Left lung (tissue), 14 donors: ENCODE data around the gene CCDC180. TPM values are rescaled to one million over a fixed set of nuclear protein-coding genes. Genes with fewer than 3 reads are reported as not detected.
"Not testable (repeated sequence)": the region's sequence is repeated elsewhere in the genome, so short reads cannot be mapped to it uniquely, and the experiment has no call there.

Experiments
- ATAC-seq: fragments of 200-7000 bp; cut with Tn5 transposase; one replicate; pipeline ENCODE4 v1.9.1; 2020; ENCODE audit warnings: moderate library complexity
- DNase-seq, 4 donors: peaks; one replicate each; pipeline ENCODE4 v3.0.0-alpha.2; 2013 to 2020
- H3K27ac ChIP-seq, 2 donors: fragments of 200-600 bp; sonication (generic) in 1 of 2; one replicate each; pipeline versions ENCODE4 v1.5.0 to v1.8.0; 2020 to 2021
- H3K27me3 ChIP-seq, 2 donors: fragments of 200-600 bp; sonication (generic) in 1 of 2; one replicate each; pipeline versions ENCODE4 v1.5.0 to v1.8.0; 2020 to 2021
- H3K36me3 ChIP-seq, 2 donors: fragments of 200-600 bp; sonication (generic) in 1 of 2; one replicate each; pipeline versions ENCODE4 v1.5.0 to v1.8.0; 2020 to 2021
- H3K4me1 ChIP-seq, 2 donors: fragments of 200-600 bp; one replicate each; pipeline ENCODE4 v1.8.0; 2021
- H3K4me3 ChIP-seq, 2 donors: fragments of 200-600 bp; sonication (generic) in 1 of 2; one replicate each; pipeline versions ENCODE4 v1.5.0 to v1.8.0; 2020 to 2021; ENCODE audit warnings: mild to moderate bottlenecking in 1 of 2
- H3K9me3 ChIP-seq, 2 donors: fragments of 200-600 bp; sonication (generic) in 1 of 2; one replicate each; pipeline versions ENCODE4 v1.5.0 to v1.8.0; 2020 to 2021
- intact Hi-C, 2 donors: fragments of 100-400 bp; cut with DNase I; formaldehyde crosslinking; loops; one replicate each; pipeline versions ENCODE4 v1.11.2 to v1.14.2; 2022
- long read RNA-seq, 12 donors: library from polyadenylated mRNA in 2 of 12; unstranded in 2 of 12; transcript quantifications; one replicate each; pipeline ENCODE4 v2.0.0 and lab custom pipeline, GENCODE V29; 2019 to 2026
- polyA plus RNA-seq, 6 donors: library from polyadenylated mRNA; unstranded; fragments of 120-200 nt; gene quantifications; one replicate each; pipeline ENCODE4 v1.2.1, GENCODE V29; 2013; ENCODE audit not compliant: insufficient read length in 6 of 6
- total RNA-seq, 2 donors: library from RNA; stranded (reverse); fragmentation: NEBNext Ultra II Directional; extraction: Animal tissue kit (Norgen Biotek cat#: 25700); gene quantifications; one replicate each; pipeline ENCODE4 v1.2.1, GENCODE V29; 2021
- TF ChIP-seq, protein P1 (sequence below), 2 donors: fragments of 200-600 bp; sonication (generic) in 1 of 2; IDR thresholded peaks; one replicate each; pipeline versions ENCODE4 v1.5.0 to v1.8.0; 2021; ENCODE audit warnings: antibody characterized with exemption in 2 of 2
- donor health status: DM: no; HTN: yes; CAD: no.
- donor health status: DM: no; HTN: no; CAD: no.

The CCDC180 gene
- 1 to 10 TPM; 2.7 to 5.1 TPM for total RNA-seq
- polyA plus RNA-seq, result 10 to 100 TPM; 20.6 to 29.9 (median 27.5) TPM
- long read RNA-seq, donor 1, partial matches to known transcripts, result 0 of 5 reads
- long read RNA-seq, donor 1, other reads (novel, unspliced or antisense), result 0 of 5 reads
- long read RNA-seq, donor 2, partial matches to known transcripts, result 0 of 2 reads
- long read RNA-seq, donor 2, other reads (novel, unspliced or antisense), result 0 of 2 reads
- long read RNA-seq, donor 3, result 0 reads
- long read RNA-seq, donor 4, result 0 reads
- long read RNA-seq, donor 5, partial matches to known transcripts, result 0 of 2 reads
- long read RNA-seq, donor 5, other reads (novel, unspliced or antisense), result 0 of 2 reads
- long read RNA-seq, donor 6, partial matches to known transcripts, result 0 of 2 reads
- long read RNA-seq, donor 6, other reads (novel, unspliced or antisense), result 0 of 2 reads
- long read RNA-seq, donor 7, partial matches to known transcripts, result 0 of 2 reads
- long read RNA-seq, donor 7, other reads (novel, unspliced or antisense), result 0 of 2 reads
- long read RNA-seq, donor 8, partial matches to known transcripts, result 0 of 2 reads
- long read RNA-seq, donor 8, other reads (novel, unspliced or antisense), result 0 of 2 reads
- long read RNA-seq, donor 9, result 0 reads
- long read RNA-seq, donor 10, result 0 reads
- long read RNA-seq, donor 11, partial matches to known transcripts, result 0 of 1 reads
- long read RNA-seq, donor 11, other reads (novel, unspliced or antisense), result 0 of 1 reads
- long read RNA-seq, donor 12, partial matches to known transcripts, result 0 of 2 reads
- long read RNA-seq, donor 12, other reads (novel, unspliced or antisense), result 0 of 2 reads

DNA sequence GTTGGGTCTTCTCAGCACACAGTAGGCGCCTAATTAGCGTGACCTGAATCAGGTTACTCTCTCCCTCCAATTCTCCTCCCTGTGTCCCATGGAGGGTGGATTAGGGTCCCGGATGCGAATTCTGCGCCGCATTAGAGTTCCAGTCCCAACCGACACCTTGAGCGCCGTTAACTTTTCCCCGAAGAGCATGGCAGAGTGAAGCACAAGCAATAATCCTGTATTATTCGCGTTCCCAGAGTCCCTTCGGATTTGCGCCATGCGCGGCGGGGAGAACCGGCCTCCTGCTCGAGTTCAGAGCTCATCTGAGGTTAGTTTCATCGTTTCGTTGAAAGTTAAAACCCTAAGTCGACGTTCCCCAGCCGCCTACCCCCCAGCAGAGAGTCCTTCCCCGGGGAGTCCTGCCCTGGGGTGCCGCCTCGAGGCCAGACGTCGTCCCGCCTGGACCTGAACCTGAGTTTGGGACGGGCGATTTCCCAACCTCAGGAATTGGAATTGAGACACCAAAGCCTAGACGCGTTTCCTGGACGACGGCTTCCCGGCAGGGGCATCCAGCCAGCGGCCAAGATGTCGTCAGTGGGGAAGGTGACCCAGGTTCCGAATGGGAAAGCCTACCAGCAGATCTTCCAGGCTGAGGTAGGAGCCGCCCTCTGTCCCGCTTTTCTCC, at the start of gene CCDC180:
Gene CCDC180 (plus strand): TSS at position 160 of the 664 bp plus-strand sequence. CDS start 405 bp downstream, at position 565.
- DNase-seq (peak in 1 of 4 donors; percentile 53), ATAC-seq (peak; percentile 41)
- no peaks in the 10 kb centered on the region for H3K4me1 ChIP-seq
- intact Hi-C loops, result no loop called here
- no peak within 1 kb of the TSS for H3K4me3 ChIP-seq
- H3K27me3 ChIP-seq, result no peaks in the 10 kb centered on the region
- no peak within 1 kb of the TSS for H3K27ac ChIP-seq
- TF ChIP-seq, protein P1, sequence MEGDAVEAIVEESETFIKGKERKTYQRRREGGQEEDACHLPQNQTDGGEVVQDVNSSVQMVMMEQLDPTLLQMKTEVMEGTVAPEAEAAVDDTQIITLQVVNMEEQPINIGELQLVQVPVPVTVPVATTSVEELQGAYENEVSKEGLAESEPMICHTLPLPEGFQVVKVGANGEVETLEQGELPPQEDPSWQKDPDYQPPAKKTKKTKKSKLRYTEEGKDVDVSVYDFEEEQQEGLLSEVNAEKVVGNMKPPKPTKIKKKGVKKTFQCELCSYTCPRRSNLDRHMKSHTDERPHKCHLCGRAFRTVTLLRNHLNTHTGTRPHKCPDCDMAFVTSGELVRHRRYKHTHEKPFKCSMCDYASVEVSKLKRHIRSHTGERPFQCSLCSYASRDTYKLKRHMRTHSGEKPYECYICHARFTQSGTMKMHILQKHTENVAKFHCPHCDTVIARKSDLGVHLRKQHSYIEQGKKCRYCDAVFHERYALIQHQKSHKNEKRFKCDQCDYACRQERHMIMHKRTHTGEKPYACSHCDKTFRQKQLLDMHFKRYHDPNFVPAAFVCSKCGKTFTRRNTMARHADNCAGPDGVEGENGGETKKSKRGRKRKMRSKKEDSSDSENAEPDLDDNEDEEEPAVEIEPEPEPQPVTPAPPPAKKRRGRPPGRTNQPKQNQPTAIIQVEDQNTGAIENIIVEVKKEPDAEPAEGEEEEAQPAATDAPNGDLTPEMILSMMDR (IDR thresholded peaks at IDR 0.05), result no peak
- H3K9me3 ChIP-seq, result no peaks in the 10 kb centered on the region
- H3K36me3 ChIP-seq, result peaks cover 0 to under 1% of the 10 kb centered on the region in 2 donors

DNA sequence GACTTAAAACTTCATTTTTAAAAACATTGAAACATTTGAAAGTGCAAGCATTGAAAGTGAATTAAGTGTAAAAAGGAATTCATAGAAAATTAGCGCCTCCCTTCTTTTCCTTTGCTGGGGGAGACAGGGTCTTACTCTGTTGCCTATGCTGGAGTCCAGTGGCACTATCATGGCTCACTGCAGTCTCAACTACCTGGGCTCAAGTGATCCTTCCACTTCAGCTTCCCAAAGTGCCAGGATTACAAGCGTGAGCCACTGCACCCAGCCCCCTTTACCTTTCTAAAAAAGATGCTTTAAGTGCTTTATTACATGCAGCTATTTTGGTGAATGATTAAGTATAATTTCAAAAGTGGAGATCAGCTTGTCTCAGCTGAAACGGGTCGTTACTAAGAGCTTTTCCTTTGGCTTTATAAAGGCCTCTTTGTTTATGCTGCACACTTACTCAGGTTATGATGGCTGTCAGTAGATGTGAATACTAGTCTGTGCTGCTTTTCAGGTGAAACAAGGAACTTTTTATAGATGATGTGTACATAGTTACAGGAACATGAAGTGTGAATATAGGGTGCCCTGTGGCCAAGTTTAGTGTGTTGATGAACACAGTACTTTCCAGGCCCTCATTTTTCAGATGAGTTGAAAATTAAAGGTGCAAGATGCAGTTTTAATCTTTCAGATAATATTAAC, 47.5 kb upstream of the CCDC180 start:
- ATAC-seq, result not testable (repeated sequence)

DNA sequence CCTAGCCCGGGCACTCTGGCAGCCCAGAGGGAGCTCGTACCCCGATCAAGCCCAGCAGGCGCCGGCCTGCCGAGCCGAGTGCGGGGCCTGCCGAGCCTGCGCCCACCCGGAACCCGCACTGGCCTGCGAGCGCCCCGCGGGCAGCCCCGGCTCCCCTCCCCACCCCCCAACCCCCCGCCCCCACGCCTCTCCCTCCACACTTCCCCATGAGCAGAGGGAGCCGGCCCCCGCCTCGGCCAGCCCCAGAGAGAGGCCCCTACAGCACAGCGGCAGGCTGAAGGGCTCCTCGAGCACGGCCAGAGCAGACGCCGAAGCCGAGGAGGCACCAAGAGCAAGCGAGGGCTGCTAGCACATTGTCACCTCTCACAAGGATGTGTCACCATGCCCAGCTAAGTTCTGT, 36.2 kb upstream of the CCDC180 start:
- no peak overlapping the region for H3K4me3 ChIP-seq
- peak; percentile 65 for ATAC-seq
- TF ChIP-seq, protein P1 (IDR thresholded peaks at IDR 0.05), result no peak
- intact Hi-C loops, result no loop called here
- no peak for DNase-seq
- H3K36me3 ChIP-seq, result no peaks in the 10 kb centered on the region
- H3K27ac ChIP-seq, result no peak overlapping the region
- no peaks in the 10 kb centered on the region for H3K27me3 ChIP-seq
- no peaks in the 10 kb centered on the region for H3K4me1 ChIP-seq
- no peaks in the 10 kb centered on the region for H3K9me3 ChIP-seq

More for the DNA sequence above, 47.5 kb upstream of the CCDC180 start:
- H3K4me3 ChIP-seq, H3K36me3 ChIP-seq, intact Hi-C loops, H3K4me1 ChIP-seq, H3K27ac ChIP-seq, H3K9me3 ChIP-seq, H3K27me3 ChIP-seq: not testable (repeated sequence)
- peak in 1 of 4 donors; percentile 31 for DNase-seq

DNA sequence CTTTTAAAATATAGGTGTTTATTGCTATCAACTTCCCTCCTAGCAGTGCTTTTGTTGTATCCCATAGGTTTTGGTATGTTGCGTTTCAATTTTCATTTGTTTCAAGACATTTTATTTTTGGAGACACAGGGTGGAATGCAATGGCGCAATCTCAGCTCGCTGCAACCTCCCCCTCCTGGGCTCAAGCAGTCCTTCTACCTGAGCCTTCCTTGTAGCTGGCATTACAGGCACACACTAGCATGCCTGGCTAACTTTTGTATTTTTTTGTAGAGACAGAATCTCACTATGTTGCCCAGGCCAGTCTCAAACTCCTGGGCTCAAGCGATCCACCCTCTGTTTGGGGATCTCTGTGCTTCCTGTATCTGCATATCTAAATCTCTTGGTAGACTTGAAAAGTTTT, 35.4 kb upstream of the CCDC180 start:
- intact Hi-C loops, result no loop called here
- Histone ChIP-seq H3K4me3 (no peak overlapping the region), H3K27me3 (no peaks in the 10 kb centered on the region), H3K9me3 (no peaks in the 10 kb centered on the region), H3K4me1 (no peaks in the 10 kb centered on the region), H3K36me3 (peaks cover 0 to 5% of the 10 kb centered on the region in 2 donors), H3K27ac (no peak overlapping the region)
- no peak for DNase-seq
- ATAC-seq, result peak; percentile 90
- TF ChIP-seq, protein P1 (IDR thresholded peaks at IDR 0.05), result no peak

DNA sequence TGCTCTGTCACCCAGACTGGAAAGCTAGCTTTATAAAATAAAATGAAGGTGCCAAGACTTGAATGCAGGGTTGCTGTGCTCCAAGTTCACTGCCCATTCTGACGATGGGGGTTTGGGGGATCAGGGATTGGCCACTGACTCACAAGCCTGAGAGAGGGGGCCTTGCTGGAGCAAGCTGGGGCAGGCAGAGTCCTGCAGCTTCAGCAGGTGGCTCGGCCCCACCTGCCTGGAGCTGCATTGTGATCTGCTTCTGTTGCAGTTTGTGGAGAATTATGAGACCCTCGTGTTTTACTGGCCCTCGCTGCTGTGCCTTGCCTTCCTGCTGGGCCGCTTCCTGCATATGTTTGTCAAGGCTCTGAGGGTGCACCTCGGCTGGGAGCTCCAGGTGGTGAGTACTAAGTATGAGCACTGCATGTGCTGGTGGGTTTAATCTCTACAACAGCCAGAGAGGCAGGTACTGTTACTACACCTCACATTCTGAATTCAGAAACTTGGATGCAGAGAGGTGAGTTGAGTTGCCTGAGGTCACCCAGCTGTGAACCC, 31.1 kb upstream of the CCDC180 start:
- no peaks in the 10 kb centered on the region for H3K9me3 ChIP-seq
- no peak overlapping the region for H3K4me3 ChIP-seq
- DNase-seq, result no peak
- H3K36me3 ChIP-seq, result peaks cover 0 to 40% of the 10 kb centered on the region in 2 donors
- TF ChIP-seq, protein P1 (IDR thresholded peaks at IDR 0.05), result no peak
- ATAC-seq, result no peak
- intact Hi-C loops, result no loop called here
- H3K27me3 ChIP-seq, result no peaks in the 10 kb centered on the region
- H3K4me1 ChIP-seq, result no peaks in the 10 kb centered on the region
- H3K27ac ChIP-seq, result no peak overlapping the region
